ENCODE data around the gene SLAMF9. TPM values are rescaled to one million over a fixed set of nuclear protein-coding genes. Genes with fewer than 3 reads are reported as not detected.

SLAMF9 gene
- polyA plus RNA-seq, 2 of the 4 experiments (the other 2 are of a cell fraction): 0.22 to 0.25 TPM

- ChIA-PET CTCF (interaction anchor here (4.4 kb wide), 1 partner anchor 20 kb away, joined by 30 read pairs; no protein-coding TSS in a partner anchor), POLR2A (no interaction called here)
- ATAC-seq (no peak), FAIRE-seq (no peak), DNase-seq (ENCODE audit: low read depth in 1 of 2, low spot score in 1 of 2) (no peak)
- TF ChIP-seq JUNB (IDR thresholded peaks at IDR 0.05): no peak
- no peak for TF ChIP-seq RNF2 (IDR thresholded peaks at IDR 0.05; ENCODE audit: borderline replicate concordance, low read depth)
- TF ChIP-seq NFE2L2 (conservative IDR thresholded peaks at IDR 0.05; ENCODE audit: low read length): no peak
- no peak for TF ChIP-seq ATOH8 (CRISPR knock-in tag; IDR thresholded peaks at IDR 0.05; ENCODE audit: low read depth)
- no peak for TF ChIP-seq HDAC2 (IDR thresholded peaks at IDR 0.05)
- no peak for TF ChIP-seq KDM1A (IDR thresholded peaks at IDR 0.05; ENCODE audit: low read depth)
- no peak for TF ChIP-seq BHLHE40 (IDR thresholded peaks at IDR 0.05; ENCODE audit: low read depth, low read length)
- no peak for TF ChIP-seq FOXS1 (CRISPR knock-in tag; IDR thresholded peaks at IDR 0.05)
- TF ChIP-seq SMC3 (IDR thresholded peaks at IDR 0.05): no peak
- TF ChIP-seq SREBF2 (IDR thresholded peaks at IDR 0.05): no peak
- TF ChIP-seq ELK1 (IDR thresholded peaks at IDR 0.05; ENCODE audit: low read depth, low read length): no peak
- Histone ChIP-seq H3K9me3 (no peaks in the 10 kb centered on the region), H3K27ac (no peak overlapping the region), H3K4me2 (no peak overlapping the region), H3K4me3 (no peak overlapping the region), H3K4me1 (no peaks in the 10 kb centered on the region; the same call in 2 of the 3 replicates)
- 83% methylated on average over 2 of the region's 2 CpGs for WGBS (ENCODE audit: missing lambda C conversion rate)
Measured at GRCh38 chr1:159986093-159986492, 32.1 kb upstream of the SLAMF9 start.

- Histone ChIP-seq H3K4me1 (no peaks in the 10 kb centered on the region), H3K4me3 (no peak overlapping the region), H3K4me2 (no peak overlapping the region), H3K9me3 (no peaks in the 10 kb centered on the region), H3K27ac (no peak overlapping the region)
- 53% methylated on average over 6 of the region's 6 CpGs for WGBS (ENCODE audit: missing lambda C conversion rate)
- TF ChIP-seq CTCF (IDR thresholded peaks at IDR 0.05) (no peak), E2F6 (IDR thresholded peaks at IDR 0.05; ENCODE audit: borderline replicate concordance, low read depth) (no peak), HOXB13 (CRISPR knock-in tag; IDR thresholded peaks at IDR 0.05; ENCODE audit: low read depth) (no peak), POLR2AphosphoS2 (conservative IDR thresholded peaks at IDR 0.05; ENCODE audit: low read length) (no peak), GATA3 (IDR thresholded peaks at IDR 0.05; ENCODE audit: borderline replicate concordance) (no peak), POLR2A (IDR thresholded peaks at IDR 0.05; ENCODE audit: low read length) (no peak), EHMT2 (IDR thresholded peaks at IDR 0.05; ENCODE audit: low read depth) (no peak), PHF8 (IDR thresholded peaks at IDR 0.05; ENCODE audit: borderline replicate concordance, low read depth) (no peak), USF2 (IDR thresholded peaks at IDR 0.05) (no peak), TFCP2L1 (CRISPR knock-in tag; IDR thresholded peaks at IDR 0.05) (no peak), BCL3 (IDR thresholded peaks at IDR 0.05) (no peak), FOXS1 (CRISPR knock-in tag; IDR thresholded peaks at IDR 0.05) (no peak), CHD4 (IDR thresholded peaks at IDR 0.05; ENCODE audit: borderline replicate concordance) (no peak), JUNB (IDR thresholded peaks at IDR 0.05) (no peak), MYC (IDR thresholded peaks at IDR 0.05; ENCODE audit: borderline replicate concordance, low read length) (no peak), ZSCAN20 (CRISPR knock-in tag; IDR thresholded peaks at IDR 0.05) (no peak), KDM1A (IDR thresholded peaks at IDR 0.05; ENCODE audit: low read depth) (no peak), RCOR1 (IDR thresholded peaks at IDR 0.05; ENCODE audit: low read depth, low read length) (no peak), ELK1 (IDR thresholded peaks at IDR 0.05; ENCODE audit: low read depth, low read length) (no peak)
- no peak for DNase-seq (ENCODE audit: low read depth in 1 of 2, low spot score in 1 of 2)
- no peak for ATAC-seq
- ChIA-PET POLR2A (no interaction called here), CTCF (interaction anchor here (1.8 to 4.4 kb wide), 2 partner anchors 18 to 21 kb away, joined by 5 to 30 read pairs; no protein-coding TSS in a partner anchor)
- no peak for FAIRE-seq
Measured at GRCh38 chr1:159985473-159985872, 31.4 kb upstream of the SLAMF9 start.

Measured in A549 (cell line).